Measurements from ENCODE around the gene YES1. TPM values are rescaled to one million over a fixed set of nuclear protein-coding genes. Genes with fewer than 3 reads are reported as not detected.

The YES1 gene
- total RNA-seq, 1 experiment from 2014 or later = 84.5 TPM

- intact Hi-C loops (cut with micrococcal nuclease) = loop anchor here (10.0 kb wide), 1 partner anchor 548 kb away; no protein-coding TSS in a partner anchor
- RAD21 ChIA-PET (ENCODE audit: low non-redundant PET in 1 of 2, low total read pairs in 2 of 2, uncharacterized antibody in 2 of 2, unreplicated experiment in 2 of 2) = no interaction called here
- no peaks in the 10 kb centered on the region for H3K9me3 ChIP-seq (ENCODE audit: control insufficient read depth in 1 of 2, insufficient read depth in 1 of 2, low read depth in 1 of 2, low read length in 2 of 2)
- no peak overlapping the region for H3K27ac ChIP-seq (ENCODE audit: low read depth, low read length)
- no peak overlapping the region for H3K9ac ChIP-seq (ENCODE audit: low read length)
- CTCF ChIA-PET = interaction anchor here (1.5 to 4.8 kb wide), 2 partner anchors 50 to 208 kb away, joined by 3 to 112 read pairs; no protein-coding TSS in a partner anchor
- H3K36me3 ChIP-seq (ENCODE audit: control insufficient read depth in 1 of 2, insufficient read depth in 2 of 2, low read length in 2 of 2) = no peaks in the 10 kb centered on the region
- no TSS peak for BruUV-seq (replicated peaks)
- H4K20me1 ChIP-seq (ENCODE audit: insufficient read depth) = no peaks in the 10 kb centered on the region
- TF ChIP-seq MAX (IDR thresholded peaks at IDR 0.05) (no peak), RAD21 (IDR thresholded peaks at IDR 0.05; ENCODE audit: low read depth) (no peak), EZH2 (IDR thresholded peaks at IDR 0.05) (no peak), SRF (IDR thresholded peaks at IDR 0.05; ENCODE audit: low read depth) (no peak), CBX3 (IDR thresholded peaks at IDR 0.05; ENCODE audit: low read depth) (no peak), EZH2phosphoT487 (IDR thresholded peaks at IDR 0.05; ENCODE audit: borderline replicate concordance) (no peak), ATF3 (IDR thresholded peaks at IDR 0.05) (no peak)
- no peaks in the 10 kb centered on the region for H3K9me2 ChIP-seq (ENCODE audit: insufficient read depth)
- no peak for DNase-seq (ENCODE audit: low read depth, low spot score)
- ATAC-seq = no peak
- H3K4me2 ChIP-seq (ENCODE audit: low read length) = no peak overlapping the region
- H3K4me3 ChIP-seq (replicated peaks in 1 of 2; ENCODE audit: low read depth in 1 of 2, low read length in 2 of 2) = no peak overlapping the region
- no peaks in the 10 kb centered on the region for H3K79me2 ChIP-seq (ENCODE audit: insufficient read depth, low read length)
- no peaks in the 10 kb centered on the region for H3K27me3 ChIP-seq (ENCODE audit: insufficient read depth, low read length)
- no peak overlapping the region for H2AFZ ChIP-seq (ENCODE audit: low read depth, low read length, poor library complexity, severe bottlenecking)
- POLR2A ChIA-PET = no interaction called here
- peaks cover 17 to 18% of the 10 kb centered on the region in 2 experiments; a peak in 3 of 4 replicates for H3K4me1 ChIP-seq (ENCODE audit: control insufficient read depth in 1 of 2, insufficient read depth in 2 of 2, low read length in 2 of 2)
These were observed 21.2 kb upstream of the YES1 start for GRCh38 chr18:833197-833596.

GRCh38 chr18:832085-832681 lies 20.1 kb upstream of the YES1 start:
- CTCF ChIA-PET = interaction anchor here (0.7 to 4.8 kb wide), 8 partner anchors 9 to 211 kb away, joined by 3 to 112 read pairs (median 8); partner anchors contain the start of gene ENOSF1
- Histone ChIP-seq H3K9me3 (ENCODE audit: control insufficient read depth in 1 of 2, insufficient read depth in 1 of 2, low read depth in 1 of 2, low read length in 2 of 2) (no peaks in the 10 kb centered on the region), H3K27me3 (ENCODE audit: insufficient read depth, low read length) (no peaks in the 10 kb centered on the region), H3K36me3 (ENCODE audit: control insufficient read depth in 1 of 2, insufficient read depth in 2 of 2, low read length in 2 of 2) (no peaks in the 10 kb centered on the region), H3K4me3 (replicated peaks in 1 of 2; ENCODE audit: low read depth in 1 of 2, low read length in 2 of 2) (peak overlapping the region; percentile 12 to 27; a peak in 2 of 4 replicates), H3K27ac (ENCODE audit: low read depth, low read length) (no peak overlapping the region), H3K9me2 (ENCODE audit: insufficient read depth) (no peaks in the 10 kb centered on the region), H3K79me2 (ENCODE audit: insufficient read depth, low read length) (no peaks in the 10 kb centered on the region), H4K20me1 (ENCODE audit: insufficient read depth) (no peaks in the 10 kb centered on the region), H3K4me1 (ENCODE audit: control insufficient read depth in 1 of 2, insufficient read depth in 2 of 2, low read length in 2 of 2) (peaks cover 17 to 18% of the 10 kb centered on the region in 2 experiments; a peak in 3 of 4 replicates), H3K4me2 (ENCODE audit: low read length) (peak overlapping the region; percentile 69), H3K9ac (ENCODE audit: low read length) (no peak overlapping the region; the same call in 1 of the 2 replicates), H2AFZ (ENCODE audit: low read depth, low read length, poor library complexity, severe bottlenecking) (peak overlapping the region; percentile 34)
- DNase-seq (ENCODE audit: low read depth, low spot score) (peak; percentile 29), ATAC-seq (peak; percentile 76)
- POLR2A ChIA-PET = interaction anchor here (1.2 kb wide), 1 partner anchor 208 kb away, joined by 5 read pairs; no protein-coding TSS in a partner anchor
- TF ChIP-seq MAX (IDR thresholded peaks at IDR 0.05) (0 out of 2 replicates have a peak, but pooled peaks have one; percentile 23), EGR1 (IDR thresholded peaks at IDR 0.05; ENCODE audit: low read depth) (no peak), CTCF (IDR thresholded peaks at IDR 0.05 in 2 of 3, conservative IDR thresholded peaks at IDR 0.05 in 1 of 3; ENCODE audit: borderline replicate concordance in 1 of 3, insufficient read depth in 1 of 3, low read depth in 2 of 3, low read length in 2 of 3) (0 out of 6 replicates have a peak, but pooled peaks of 1 of the 3 experiments have one; percentile 13), RAD21 (IDR thresholded peaks at IDR 0.05; ENCODE audit: low read depth) (peak; percentile 36; the same call in 1 of the 2 replicates), TCF7L2 (IDR thresholded peaks at IDR 0.05; ENCODE audit: borderline replicate concordance, extremely low read depth, insufficient read depth, insufficient read length) (peak; percentile 52)
- intact Hi-C loops (cut with micrococcal nuclease) = loop anchor here (10.0 kb wide), 1 partner anchor 547 kb away; no protein-coding TSS in a partner anchor
- RAD21 ChIA-PET (ENCODE audit: low non-redundant PET in 1 of 2, low total read pairs in 2 of 2, uncharacterized antibody in 2 of 2, unreplicated experiment in 2 of 2) = interaction anchor here (0.7 to 3.5 kb wide), 3 partner anchors 207 to 209 kb away, joined by 3 to 15 read pairs (median 3); no protein-coding TSS in a partner anchor
- BruUV-seq (replicated peaks) = no TSS peak
